Erythroblast (primary cell): ENCODE data around the gene DAB2IP.

ENCODE experiments used
- DNase-seq, 2 experiments: peaks; one replicate each; lab custom pipeline; 2025; lab: John Stamatoyannopoulos, UW
- GATA1 ChIP-seq: IDR thresholded peaks from 2 replicates; pipeline ENCODE4 v1.6.1; 2011; ENCODE audit warnings: low read depth, mild to moderate bottlenecking, control low read depth, low read length, moderate library complexity
- POLR2A ChIP-seq: IDR thresholded peaks from 2 replicates; pipeline ENCODE4 v1.6.1; 2011; ENCODE audit warnings: mild to moderate bottlenecking, low read length

The DAB2IP gene

DNA sequence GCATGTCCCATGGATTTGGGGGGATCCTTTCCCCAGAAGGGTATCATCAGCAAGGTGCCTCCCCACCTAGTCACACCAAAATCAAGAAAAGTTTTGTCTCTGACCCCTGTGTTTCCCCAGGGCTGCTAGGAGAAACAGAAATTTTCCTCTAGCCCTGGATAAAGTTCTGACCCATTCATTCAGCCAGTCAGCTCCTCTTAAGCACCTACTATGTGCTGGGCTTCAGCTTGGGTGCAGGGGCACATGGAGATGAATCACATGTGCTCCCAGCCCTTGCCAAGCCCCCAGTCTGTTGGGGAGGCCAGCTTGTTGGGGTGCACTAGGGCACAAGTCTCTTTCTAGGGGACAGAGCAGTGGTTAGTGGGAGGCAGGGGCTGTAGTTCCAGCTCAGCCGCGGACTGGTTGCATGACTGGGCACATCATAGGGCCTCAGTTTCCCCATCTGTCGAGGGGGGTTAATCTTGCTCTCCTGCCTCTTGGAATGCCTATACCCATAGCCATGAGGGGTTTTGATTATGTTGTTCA is 3.9 kb downstream of the DAB2IP start:
- DNase-seq, result no peak
- TF ChIP-seq GATA1 (no peak), POLR2A (no peak)

DNA sequence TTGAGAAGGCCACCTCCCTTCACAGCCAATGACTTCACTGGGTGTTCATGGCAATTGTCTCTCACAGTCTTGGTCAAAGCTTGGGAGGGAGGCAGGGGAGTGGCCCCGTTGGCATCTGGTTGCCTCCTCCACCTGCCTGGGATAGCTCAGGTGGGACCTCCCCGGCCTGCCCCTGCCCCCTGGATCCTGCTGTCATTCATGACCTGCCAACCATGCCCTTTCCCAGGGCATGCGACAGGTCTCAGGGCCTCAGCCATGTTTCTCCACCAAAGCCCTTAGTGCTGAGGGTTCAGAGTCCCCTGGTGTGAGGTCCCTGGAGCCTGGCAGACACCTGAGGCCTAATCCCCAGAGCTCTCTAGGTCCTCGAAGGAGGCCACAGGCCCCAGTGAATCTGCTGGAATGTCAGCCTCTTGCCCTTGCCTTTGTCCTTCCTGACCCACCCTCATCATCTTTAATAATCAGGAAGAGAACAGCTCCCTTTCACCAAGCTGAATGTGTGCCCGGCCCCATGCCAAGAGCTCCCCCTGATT is 5.6 kb downstream of the DAB2IP start:
- no peak for TF ChIP-seq GATA1
- no peak for TF ChIP-seq POLR2A
- DNase-seq, result no peak

DNA sequence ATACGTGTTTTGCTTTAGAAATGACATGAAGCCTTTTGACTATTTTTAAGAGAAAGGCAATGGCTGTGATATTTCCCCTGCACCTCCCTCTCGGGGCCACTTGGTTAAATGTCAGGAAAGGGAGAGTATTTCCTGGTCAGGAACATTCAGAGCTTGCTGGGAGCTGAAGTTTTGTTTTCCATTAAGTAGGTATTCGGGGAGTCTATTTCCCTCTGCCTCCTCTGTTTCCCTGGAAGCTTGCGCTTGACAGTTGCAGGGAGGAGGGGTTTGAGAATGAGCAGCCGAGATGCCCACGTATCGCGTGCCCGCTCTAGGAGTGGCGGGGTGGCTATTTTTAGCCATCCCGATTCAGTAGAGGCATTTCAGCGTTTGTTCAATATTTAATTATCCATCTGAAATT is 6.7 kb downstream of the DAB2IP start:
- DNase-seq, result no peak
- TF ChIP-seq GATA1 (no peak), POLR2A (no peak)

DNA sequence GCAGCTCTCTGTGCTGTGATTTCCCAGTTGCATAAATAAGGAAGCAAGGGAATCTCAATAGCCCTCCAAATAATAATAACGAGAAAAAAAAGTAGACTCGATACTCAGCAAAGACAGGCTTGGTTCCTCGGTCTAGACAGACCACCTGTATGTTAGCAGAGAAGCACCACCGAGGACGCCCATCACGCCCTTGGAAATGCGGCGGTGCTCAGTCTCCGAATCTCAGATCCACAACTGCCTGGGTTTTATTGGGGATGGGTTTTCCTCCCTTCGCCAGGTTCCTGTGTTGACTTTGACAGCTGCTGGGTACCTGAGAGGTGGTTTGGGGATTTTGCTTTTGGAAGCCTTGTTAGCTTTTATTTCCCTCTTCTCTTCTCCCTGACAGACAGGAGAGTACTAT is 7.2 kb downstream of the DAB2IP start:
- no peak for TF ChIP-seq GATA1
- TF ChIP-seq POLR2A, result no peak
- no peak for DNase-seq

DNA sequence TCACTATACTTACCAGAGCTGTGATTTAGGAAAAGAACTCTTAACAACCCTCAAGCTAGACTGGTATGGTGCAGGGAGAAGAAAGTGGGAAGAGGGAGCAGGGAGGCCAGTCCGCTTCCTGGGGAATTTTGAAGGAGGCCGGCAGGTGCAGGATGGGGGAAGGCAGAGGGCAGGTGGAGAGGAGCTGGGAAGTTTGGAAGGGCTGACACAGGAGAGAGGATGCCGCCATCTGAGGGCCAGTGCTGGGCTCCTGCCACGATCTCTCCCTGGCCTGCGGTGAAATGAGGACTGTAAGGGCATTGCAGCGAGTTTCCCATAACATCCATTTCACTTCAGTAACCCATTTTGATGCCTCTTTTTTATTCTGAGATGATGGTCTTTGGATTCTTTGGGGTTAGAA is 8.9 kb downstream of the DAB2IP start:
- DNase-seq, result no peak
- no peak for TF ChIP-seq GATA1
- no peak for TF ChIP-seq POLR2A

GRCh38 chr9:121660876-121661275 is 9.4 kb downstream of the DAB2IP start:
- TF ChIP-seq GATA1 (no peak), POLR2A (no peak)

DNA sequence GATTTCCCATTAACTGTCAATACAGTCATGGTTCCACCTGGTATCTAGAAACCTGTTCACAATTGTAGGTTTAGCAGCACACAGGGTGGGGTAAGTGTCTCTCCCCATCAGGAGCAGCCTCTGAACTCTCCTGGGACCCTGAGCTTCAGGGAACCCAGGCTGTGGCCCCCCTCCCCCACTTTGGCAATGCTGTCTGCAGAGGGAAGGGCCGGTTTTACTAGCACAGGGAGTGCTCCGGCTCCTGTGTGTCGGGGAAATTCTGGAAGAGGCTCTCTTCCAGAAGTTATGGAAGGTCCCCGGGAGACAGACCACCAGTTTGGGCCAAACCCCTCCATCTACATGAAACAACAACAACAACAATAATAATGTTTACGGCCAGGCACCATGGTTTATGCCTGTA is 9.9 kb downstream of the DAB2IP start:
- TF ChIP-seq GATA1 (no peak), POLR2A (no peak)
- no peak for DNase-seq

More at GRCh38 chr9:121660876-121661275, 9.4 kb downstream of the DAB2IP start:
- no peak for DNase-seq

DNA sequence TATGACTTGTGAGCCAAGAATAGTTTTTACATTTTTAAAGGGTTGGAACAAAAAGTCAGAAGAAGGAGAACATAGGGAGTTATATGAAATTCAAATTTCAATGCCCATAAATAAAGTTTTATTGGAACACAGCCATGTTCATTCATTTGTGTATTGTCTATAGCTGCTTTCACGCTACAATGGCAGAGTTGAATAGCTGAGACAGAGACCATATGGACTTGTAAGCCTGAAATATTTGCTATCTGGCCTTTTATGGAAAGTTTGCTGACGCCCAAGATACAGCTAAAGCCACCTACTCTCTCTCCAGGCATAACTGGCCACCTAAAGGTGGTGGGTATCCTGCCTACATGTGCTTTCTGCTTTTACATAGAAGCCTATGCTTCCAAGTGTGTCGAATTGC is 10.9 kb downstream of the DAB2IP start:
- DNase-seq, result no peak
- TF ChIP-seq GATA1, result no peak
- no peak for TF ChIP-seq POLR2A

- TF ChIP-seq GATA1 (no peak), POLR2A (no peak)
- no peak for DNase-seq
Observed at GRCh38 chr9:121662891-121663580, 11.6 kb downstream of the DAB2IP start.

DNA sequence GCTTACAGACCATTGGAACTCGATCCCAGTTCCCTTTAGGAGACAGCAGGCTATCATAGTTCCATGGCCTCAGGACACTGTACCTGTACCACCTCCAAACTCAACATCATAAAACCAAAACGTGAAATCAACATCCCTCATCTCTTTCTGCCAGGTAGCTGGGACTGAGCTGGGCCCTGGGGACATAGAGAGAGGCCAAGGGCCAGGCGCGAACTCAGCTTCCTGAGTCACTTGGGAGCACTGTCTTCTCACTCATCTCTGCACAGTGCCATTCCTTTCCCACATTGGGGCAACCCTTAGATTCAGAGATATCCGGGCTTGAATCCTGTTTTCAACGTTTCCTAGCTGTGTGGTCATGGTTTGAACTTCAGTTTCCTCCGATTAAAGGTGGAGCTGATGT is 12.2 kb downstream of the DAB2IP start:
- TF ChIP-seq GATA1 (no peak), POLR2A (no peak)
- no peak for DNase-seq

- no peak for DNase-seq
- no peak for TF ChIP-seq POLR2A
Observed at GRCh38 chr9:121666294-121666693, 14.9 kb downstream of the DAB2IP start.

DNA sequence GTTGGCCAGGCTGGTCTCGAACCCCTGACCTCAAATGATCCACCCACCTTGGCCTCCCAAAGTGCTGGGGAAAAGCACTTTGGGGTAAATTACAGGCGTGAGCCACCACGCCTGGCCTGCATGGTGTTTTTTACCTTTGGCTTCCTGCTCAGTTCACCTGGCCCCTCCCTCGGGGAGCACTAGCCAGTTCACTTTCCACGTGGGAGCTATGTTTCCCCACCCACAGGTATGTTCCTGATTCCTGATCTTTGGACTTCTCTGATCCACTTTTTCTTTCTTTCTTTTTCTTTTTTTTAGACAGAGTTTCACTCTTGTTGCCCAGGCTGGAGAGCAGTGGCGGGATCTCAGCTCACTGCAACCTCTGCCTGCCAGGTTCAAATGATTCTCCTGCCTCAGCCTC is 15.8 kb downstream of the DAB2IP start:
- DNase-seq, result no peak
- no peak for TF ChIP-seq GATA1
- TF ChIP-seq POLR2A, result no peak

GRCh38 chr9:121667890-121668289 is 16.5 kb downstream of the DAB2IP start:
- DNase-seq, result no peak
- TF ChIP-seq POLR2A, result no peak
- no peak for TF ChIP-seq GATA1

DNA sequence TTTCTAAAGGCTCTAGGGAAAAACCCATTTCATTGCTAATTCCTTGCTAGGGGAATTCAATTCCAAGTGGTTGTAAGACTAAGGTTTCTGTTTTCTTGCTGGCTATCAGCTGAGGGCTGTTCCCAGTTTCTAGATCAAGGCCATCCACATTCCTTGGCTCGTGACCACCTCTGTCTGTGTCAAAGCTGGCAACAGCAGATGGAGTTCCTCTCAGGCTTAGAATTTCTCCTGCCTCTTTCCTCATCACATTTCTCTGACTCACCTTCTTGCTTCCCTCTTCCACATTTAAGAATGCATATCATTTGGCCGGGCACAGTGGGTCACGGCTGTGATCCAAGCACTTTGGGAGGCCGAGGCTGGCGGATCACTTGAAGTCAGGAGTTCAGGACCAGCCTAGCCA is 19.0 kb downstream of the DAB2IP start:
- no peak for TF ChIP-seq GATA1
- no peak for TF ChIP-seq POLR2A
- DNase-seq, result no peak

DNA sequence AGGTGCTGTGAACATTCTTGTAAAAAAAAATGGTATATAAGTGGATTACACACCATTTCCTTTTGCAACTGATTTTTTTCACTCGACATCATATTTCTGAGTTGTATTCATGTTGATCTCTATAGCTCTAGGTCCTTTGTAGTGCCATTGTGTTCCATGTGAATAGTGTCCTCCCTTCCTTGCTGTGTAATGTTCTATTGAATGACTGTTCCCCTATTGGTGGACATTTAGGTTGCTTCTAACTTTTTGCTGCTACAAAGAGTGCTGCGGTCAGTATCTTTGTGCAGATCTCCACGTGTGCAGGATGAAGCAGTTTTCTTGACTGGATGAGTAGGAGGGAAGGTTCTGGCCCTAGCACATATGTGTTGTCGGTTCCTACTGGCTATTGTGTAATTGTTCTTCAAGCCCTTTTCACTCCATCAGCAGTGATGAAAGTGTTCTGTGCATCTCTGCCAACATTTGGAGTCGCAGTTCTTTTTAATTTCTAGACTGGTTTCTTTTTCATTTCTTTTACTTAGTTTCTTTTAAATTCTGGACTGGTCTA is 20.2 kb downstream of the DAB2IP start:
- no peak for DNase-seq
- no peak for TF ChIP-seq GATA1
- TF ChIP-seq POLR2A, result no peak
